ENCODE data around the gene DENND1B.

GRCh38 chr1:197649188-197649587 lies 126.1 kb downstream of the DENND1B start:
- TF ChIP-seq POLR2A (IDR thresholded peaks at IDR 0.05; ENCODE audit: low read depth, low read length) (no peak), POLR2AphosphoS5 (IDR thresholded peaks at IDR 0.05; ENCODE audit: low read depth, low read length) (no peak), TAF1 (IDR thresholded peaks at IDR 0.05; ENCODE audit: low read depth, low read length) (no peak), SPI1 (IDR thresholded peaks at IDR 0.05; ENCODE audit: low read depth, low read length) (no peak), PAX5 (IDR thresholded peaks at IDR 0.05; ENCODE audit: insufficient read depth, low read length, severe bottlenecking) (no peak)

Data from GM12891 (cell line).